Measurements from ENCODE around the gene NCKAP5.

DNA sequence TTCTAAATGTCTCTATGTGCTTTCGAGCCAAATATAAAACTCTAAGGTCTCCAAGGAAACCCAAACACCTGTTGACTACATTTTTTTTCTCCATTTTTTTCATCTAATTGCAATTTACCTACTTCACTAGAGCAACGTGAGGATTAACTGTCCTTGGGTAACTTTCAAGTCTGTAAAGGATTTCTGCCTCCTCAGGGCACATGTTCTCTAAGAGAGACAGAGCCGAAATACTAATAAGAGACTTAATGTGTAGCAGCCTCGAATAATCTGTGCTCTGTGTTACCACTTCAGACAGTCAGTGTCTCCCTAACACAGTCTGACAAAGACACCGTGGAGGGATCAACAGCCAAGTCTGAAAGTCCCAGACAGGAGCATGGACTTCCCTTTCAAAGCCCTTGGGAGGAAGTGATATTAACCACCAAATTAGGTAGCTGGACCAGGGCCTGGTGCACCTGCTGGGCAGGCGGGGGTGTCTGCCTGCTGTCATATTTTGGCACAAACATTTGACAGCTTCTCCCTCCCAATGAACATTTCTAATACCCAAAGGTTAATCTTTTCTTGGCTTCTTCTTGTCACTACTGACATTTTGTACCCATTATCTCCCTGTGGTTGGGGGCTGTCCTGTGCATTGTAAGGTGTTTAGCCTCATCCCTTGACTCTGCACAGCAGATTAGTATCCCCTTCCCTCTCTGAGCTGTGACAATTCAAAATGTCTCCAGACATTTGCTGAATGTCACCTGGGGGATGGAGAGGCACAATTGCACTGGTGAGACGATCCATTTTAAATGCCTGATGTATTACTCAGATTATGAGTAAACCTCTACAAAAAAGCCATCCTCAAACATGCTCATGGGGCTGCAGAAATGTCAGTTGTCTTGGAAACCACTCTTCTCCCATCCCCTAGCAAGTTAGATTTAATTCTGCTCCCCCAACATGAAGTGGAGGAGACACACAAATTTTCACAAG, 852.6 kb downstream of the NCKAP5 start:
- TF ChIP-seq CHD1 (IDR thresholded peaks at IDR 0.05; ENCODE audit: low read depth, low read length) (no peak), SP1 (IDR thresholded peaks at IDR 0.05; ENCODE audit: low read depth, low read length) (no peak), POLR2A (IDR thresholded peaks at IDR 0.05; ENCODE audit: control extremely low read depth in 1 of 2, low read depth in 2 of 2, low read length in 2 of 2) (no peak), ASH2L (IDR thresholded peaks at IDR 0.05; ENCODE audit: low read length) (no peak), GABPA (IDR thresholded peaks at IDR 0.05; ENCODE audit: borderline replicate concordance, insufficient read depth, low read length) (no peak), TBP (IDR thresholded peaks at IDR 0.05; ENCODE audit: low read depth, low read length) (no peak), RNF2 (IDR thresholded peaks at IDR 0.05; ENCODE audit: borderline replicate concordance, low read depth, low read length, missing control alignments, poor library complexity, severe bottlenecking) (no peak), POLR2AphosphoS5 (IDR thresholded peaks at IDR 0.05; ENCODE audit: low read depth, low read length) (no peak), ZNF274 (IDR thresholded peaks at IDR 0.05; ENCODE audit: borderline replicate concordance, extremely low read depth, low read length) (no peak), NANOG (IDR thresholded peaks at IDR 0.05; ENCODE audit: insufficient read depth, low read depth, low read length, poor library complexity, severe bottlenecking) (no peak)
- TF ChIP-seq, protein P1, sequence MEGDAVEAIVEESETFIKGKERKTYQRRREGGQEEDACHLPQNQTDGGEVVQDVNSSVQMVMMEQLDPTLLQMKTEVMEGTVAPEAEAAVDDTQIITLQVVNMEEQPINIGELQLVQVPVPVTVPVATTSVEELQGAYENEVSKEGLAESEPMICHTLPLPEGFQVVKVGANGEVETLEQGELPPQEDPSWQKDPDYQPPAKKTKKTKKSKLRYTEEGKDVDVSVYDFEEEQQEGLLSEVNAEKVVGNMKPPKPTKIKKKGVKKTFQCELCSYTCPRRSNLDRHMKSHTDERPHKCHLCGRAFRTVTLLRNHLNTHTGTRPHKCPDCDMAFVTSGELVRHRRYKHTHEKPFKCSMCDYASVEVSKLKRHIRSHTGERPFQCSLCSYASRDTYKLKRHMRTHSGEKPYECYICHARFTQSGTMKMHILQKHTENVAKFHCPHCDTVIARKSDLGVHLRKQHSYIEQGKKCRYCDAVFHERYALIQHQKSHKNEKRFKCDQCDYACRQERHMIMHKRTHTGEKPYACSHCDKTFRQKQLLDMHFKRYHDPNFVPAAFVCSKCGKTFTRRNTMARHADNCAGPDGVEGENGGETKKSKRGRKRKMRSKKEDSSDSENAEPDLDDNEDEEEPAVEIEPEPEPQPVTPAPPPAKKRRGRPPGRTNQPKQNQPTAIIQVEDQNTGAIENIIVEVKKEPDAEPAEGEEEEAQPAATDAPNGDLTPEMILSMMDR (IDR thresholded peaks at IDR 0.05; ENCODE audit: control extremely low read depth in 1 of 3, insufficient read depth in 1 of 3, low read depth in 1 of 3, low read length in 3 of 3): no peak
